ENCODE results near the gene NYNRIN.
"Not testable (repeated sequence)": the region's sequence is repeated elsewhere in the genome, so short reads cannot be mapped to it uniquely, and the experiment has no call there.

Gene NYNRIN

DNA sequence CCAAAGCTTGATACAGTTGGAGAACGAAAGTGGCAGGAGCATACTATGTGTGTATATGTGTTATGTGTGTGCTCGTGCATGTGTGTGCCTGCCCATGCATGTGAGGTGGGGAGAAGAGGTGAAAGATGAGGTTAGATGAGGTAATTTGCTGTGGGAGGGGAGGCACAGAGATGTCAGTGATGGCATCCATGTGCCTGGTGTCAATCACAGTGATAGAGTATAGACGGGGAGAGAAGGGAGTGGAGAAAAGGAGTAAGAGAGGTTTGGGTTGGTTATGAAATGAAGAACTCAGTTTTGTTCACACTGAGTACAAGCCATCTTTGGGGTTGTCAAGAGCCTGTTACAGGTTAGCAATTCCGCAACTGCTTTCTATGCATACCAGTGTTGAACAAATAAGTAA is 14.6 kb upstream of the NYNRIN start:
- H3K36me3 ChIP-seq (ENCODE audit: insufficient read depth, low read length) = no peaks in the 10 kb centered on the region
- TF ChIP-seq EZH2 (IDR thresholded peaks at IDR 0.05; ENCODE audit: borderline replicate concordance, low read length) = no peak
- TF ChIP-seq, protein P1, sequence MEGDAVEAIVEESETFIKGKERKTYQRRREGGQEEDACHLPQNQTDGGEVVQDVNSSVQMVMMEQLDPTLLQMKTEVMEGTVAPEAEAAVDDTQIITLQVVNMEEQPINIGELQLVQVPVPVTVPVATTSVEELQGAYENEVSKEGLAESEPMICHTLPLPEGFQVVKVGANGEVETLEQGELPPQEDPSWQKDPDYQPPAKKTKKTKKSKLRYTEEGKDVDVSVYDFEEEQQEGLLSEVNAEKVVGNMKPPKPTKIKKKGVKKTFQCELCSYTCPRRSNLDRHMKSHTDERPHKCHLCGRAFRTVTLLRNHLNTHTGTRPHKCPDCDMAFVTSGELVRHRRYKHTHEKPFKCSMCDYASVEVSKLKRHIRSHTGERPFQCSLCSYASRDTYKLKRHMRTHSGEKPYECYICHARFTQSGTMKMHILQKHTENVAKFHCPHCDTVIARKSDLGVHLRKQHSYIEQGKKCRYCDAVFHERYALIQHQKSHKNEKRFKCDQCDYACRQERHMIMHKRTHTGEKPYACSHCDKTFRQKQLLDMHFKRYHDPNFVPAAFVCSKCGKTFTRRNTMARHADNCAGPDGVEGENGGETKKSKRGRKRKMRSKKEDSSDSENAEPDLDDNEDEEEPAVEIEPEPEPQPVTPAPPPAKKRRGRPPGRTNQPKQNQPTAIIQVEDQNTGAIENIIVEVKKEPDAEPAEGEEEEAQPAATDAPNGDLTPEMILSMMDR (IDR thresholded peaks at IDR 0.05; ENCODE audit: low read length) = no peak
- no peak overlapping the region for H3K27ac ChIP-seq (ENCODE audit: low read depth, low read length, poor library complexity, severe bottlenecking)
- no peak overlapping the region for H3K4me2 ChIP-seq (ENCODE audit: low read length)
- no peaks in the 10 kb centered on the region for H3F3A ChIP-seq (ENCODE audit: insufficient read depth, low read length)
- H3K9me3 ChIP-seq (ENCODE audit: low read length) = no peaks in the 10 kb centered on the region
- no peaks in the 10 kb centered on the region for H3K9me2 ChIP-seq (ENCODE audit: low read depth, low read length)
- no peak overlapping the region for H2AFZ ChIP-seq (ENCODE audit: low read length)
- H4K20me1 ChIP-seq (ENCODE audit: insufficient read depth, low read length) = no peaks in the 10 kb centered on the region
- no peak overlapping the region for H3K9ac ChIP-seq (ENCODE audit: low read length)
- no peak overlapping the region for H3K4me3 ChIP-seq (ENCODE audit: low read depth, low read length, poor library complexity, severe bottlenecking)
- H3K27me3 ChIP-seq (ENCODE audit: insufficient read depth, low read length) = peaks cover 6% of the 10 kb centered on the region; the same call in 1 of the 2 replicates
- no peaks in the 10 kb centered on the region for H3K79me2 ChIP-seq (ENCODE audit: insufficient read depth, low read length)
- H3K4me1 ChIP-seq (ENCODE audit: insufficient read depth, low read length, severe bottlenecking) = no peaks in the 10 kb centered on the region

- Histone ChIP-seq H3K79me2 (ENCODE audit: insufficient read depth, low read length) (no peaks in the 10 kb centered on the region), H3K4me3 (ENCODE audit: low read depth, low read length, poor library complexity, severe bottlenecking) (no peak overlapping the region), H3F3A (ENCODE audit: insufficient read depth, low read length) (no peaks in the 10 kb centered on the region), H3K9me3 (ENCODE audit: low read length) (no peaks in the 10 kb centered on the region), H3K27me3 (ENCODE audit: insufficient read depth, low read length) (peaks cover 8% of the 10 kb centered on the region; the same call in 1 of the 2 replicates), H3K9ac (ENCODE audit: low read length) (no peak overlapping the region), H3K4me1 (ENCODE audit: insufficient read depth, low read length, severe bottlenecking) (peaks cover 2% of the 10 kb centered on the region), H3K36me3 (ENCODE audit: insufficient read depth, low read length) (no peaks in the 10 kb centered on the region), H2AFZ (ENCODE audit: low read length) (no peak overlapping the region), H3K27ac (ENCODE audit: low read depth, low read length, poor library complexity, severe bottlenecking) (no peak overlapping the region), H4K20me1 (ENCODE audit: insufficient read depth, low read length) (no peaks in the 10 kb centered on the region), H3K4me2 (ENCODE audit: low read length) (no peak overlapping the region), H3K9me2 (ENCODE audit: low read depth, low read length) (no peaks in the 10 kb centered on the region)
- TF ChIP-seq, protein P1 (IDR thresholded peaks at IDR 0.05; ENCODE audit: low read length) = no peak
- no peak for TF ChIP-seq EZH2 (IDR thresholded peaks at IDR 0.05; ENCODE audit: borderline replicate concordance, low read length)
These were observed 13.3 kb upstream of the NYNRIN start for GRCh38 chr14:24385524-24385923.

DNA sequence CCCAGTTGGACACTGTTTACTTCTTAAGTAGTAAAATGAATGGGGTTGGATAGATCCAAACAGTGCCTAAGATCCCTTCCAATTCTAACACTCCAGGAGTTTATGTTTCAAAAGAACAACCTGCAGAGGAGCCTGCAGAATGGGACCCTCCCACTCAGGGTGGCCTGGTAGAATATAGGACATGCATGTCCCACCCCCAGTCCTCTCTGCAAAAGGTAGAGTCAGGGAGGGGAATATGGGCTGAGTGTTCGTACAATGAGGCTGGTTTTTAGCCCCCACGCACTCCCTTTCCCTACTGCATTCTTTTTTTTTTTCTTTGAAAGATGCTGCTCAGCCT is 11.8 kb upstream of the NYNRIN start:
- Histone ChIP-seq H3K9me3 (ENCODE audit: low read length) (no peaks in the 10 kb centered on the region), H3K4me3 (ENCODE audit: low read depth, low read length, poor library complexity, severe bottlenecking) (no peak overlapping the region), H3K9ac (ENCODE audit: low read length) (no peak overlapping the region), H3K4me1 (ENCODE audit: insufficient read depth, low read length, severe bottlenecking) (peaks cover 17% of the 10 kb centered on the region), H3K9me2 (ENCODE audit: low read depth, low read length) (no peaks in the 10 kb centered on the region), H3K36me3 (ENCODE audit: insufficient read depth, low read length) (no peaks in the 10 kb centered on the region), H4K20me1 (ENCODE audit: insufficient read depth, low read length) (no peaks in the 10 kb centered on the region), H3K27ac (ENCODE audit: low read depth, low read length, poor library complexity, severe bottlenecking) (no peak overlapping the region), H3F3A (ENCODE audit: insufficient read depth, low read length) (no peaks in the 10 kb centered on the region), H3K27me3 (ENCODE audit: insufficient read depth, low read length) (peaks cover 8% of the 10 kb centered on the region; the same call in 1 of the 2 replicates), H2AFZ (ENCODE audit: low read length) (no peak overlapping the region), H3K79me2 (ENCODE audit: insufficient read depth, low read length) (no peaks in the 10 kb centered on the region), H3K4me2 (ENCODE audit: low read length) (no peak overlapping the region)
- TF ChIP-seq, protein P1 (IDR thresholded peaks at IDR 0.05; ENCODE audit: low read length) = no peak
- no peak for TF ChIP-seq EZH2 (IDR thresholded peaks at IDR 0.05; ENCODE audit: borderline replicate concordance, low read length)

- H3K27me3 ChIP-seq (ENCODE audit: insufficient read depth, low read length); H3K27ac ChIP-seq (ENCODE audit: low read depth, low read length, poor library complexity, severe bottlenecking); H3K9me2 ChIP-seq (ENCODE audit: low read depth, low read length); H4K20me1 ChIP-seq (ENCODE audit: insufficient read depth, low read length); H3K4me3 ChIP-seq (ENCODE audit: low read depth, low read length, poor library complexity, severe bottlenecking); H3F3A ChIP-seq (ENCODE audit: insufficient read depth, low read length); H3K9me3 ChIP-seq (ENCODE audit: low read length); H3K9ac ChIP-seq (ENCODE audit: low read length); H3K79me2 ChIP-seq (ENCODE audit: insufficient read depth, low read length); H3K36me3 ChIP-seq (ENCODE audit: insufficient read depth, low read length); H2AFZ ChIP-seq (ENCODE audit: low read length); H3K4me2 ChIP-seq (ENCODE audit: low read length): not testable (repeated sequence)
- H3K4me1 ChIP-seq (ENCODE audit: insufficient read depth, low read length, severe bottlenecking) = peaks cover 23% of the 10 kb centered on the region
These were observed 11.2 kb upstream of the NYNRIN start for GRCh38 chr14:24387579-24387978.
